ENCODE data around the gene LHFPL6. TPM values are rescaled to one million over a fixed set of nuclear protein-coding genes. Genes with fewer than 3 reads are reported as not detected.

Gene LHFPL6
- total and polyA plus RNA-seq, 9 of the 15 experiments (the other 6 are each of a cell fraction or from before 2014, with no cell fraction given), result 0.18 TPM; not detected in 8

- in situ Hi-C loops (cut with MboI) (no loop called here), intact Hi-C loops (cut with micrococcal nuclease) (no loop called here)
- 0% methylated on average over 2 of the region's 2 CpGs for WGBS (ENCODE audit: insufficient coverage, low coverage, missing lambda C conversion rate)
- POLR2A ChIA-PET, result no interaction called here
- Histone ChIP-seq H3K9me1 (ENCODE audit: control insufficient read depth, insufficient read depth, low read length) (no peaks in the 10 kb centered on the region), H3K4me3 (no peak overlapping the region), H4K20me1 (replicated peaks; ENCODE audit: control insufficient read depth, insufficient read depth, low read length) (no peaks in the 10 kb centered on the region), H3K4me1 (replicated peaks in 1 of 2; ENCODE audit: control insufficient read depth in 2 of 2, insufficient read depth in 2 of 2, low read length in 2 of 2) (no peaks in the 10 kb centered on the region), H3K9ac (ENCODE audit: insufficient read depth in 1 of 2, low read depth in 2 of 2, low read length in 2 of 2) (no peak overlapping the region), H3K79me2 (ENCODE audit: control insufficient read depth, insufficient read depth, low read length) (no peaks in the 10 kb centered on the region), H2AFZ (ENCODE audit: low read depth, low read length) (no peak overlapping the region), H3K36me3 (ENCODE audit: control insufficient read depth, insufficient read depth, low read length) (no peaks in the 10 kb centered on the region), H3K27me3 (ENCODE audit: control insufficient read depth in 2 of 2, insufficient read depth in 2 of 2, low read length in 2 of 2) (no peaks in the 10 kb centered on the region), H3K9me3 (replicated peaks; ENCODE audit: control insufficient read depth, insufficient read depth, low read depth, low read length) (no peaks in the 10 kb centered on the region), H3K27ac (ENCODE audit: extremely low read depth, low read depth, low read length) (no peak overlapping the region), H3K4me2 (ENCODE audit: insufficient read depth, low read length) (no peak overlapping the region)
- FAIRE-seq (no peak), DNase-seq (ENCODE audit: extremely low read depth in 1 of 4, low spot score in 3 of 4) (no peak), ATAC-seq (no peak)
- no TSS peak for BruUV-seq (replicated peaks)
- TF ChIP-seq PCBP1 (IDR thresholded peaks at IDR 0.05; ENCODE audit: low read depth, low read length, poor library complexity, severe bottlenecking), result no peak
- no peak for TF ChIP-seq ILK (tag; IDR thresholded peaks at IDR 0.05; ENCODE audit: borderline replicate concordance, low read depth)
- no peak for TF ChIP-seq ATF7 (IDR thresholded peaks at IDR 0.05)
- no peak for TF ChIP-seq STAT5B (CRISPR knock-in tag; IDR thresholded peaks at IDR 0.05)
- TF ChIP-seq ARHGAP35 (IDR thresholded peaks at IDR 0.05; ENCODE audit: partially characterized antibody), result no peak
- no peak for TF ChIP-seq FOXK1 (CRISPR knock-in tag; IDR thresholded peaks at IDR 0.05; ENCODE audit: borderline replicate concordance)
- TF ChIP-seq HDAC6 (IDR thresholded peaks at IDR 0.05; ENCODE audit: low read depth, low read length), result no peak
- TF ChIP-seq KAT7 (CRISPR knock-in tag; IDR thresholded peaks at IDR 0.05; ENCODE audit: borderline replicate concordance), result no peak
- TF ChIP-seq C11orf30 (IDR thresholded peaks at IDR 0.05; ENCODE audit: low read depth), result no peak
- TF ChIP-seq TCF7 (IDR thresholded peaks at IDR 0.05; ENCODE audit: borderline replicate concordance), result no peak
- no peak for TF ChIP-seq PHF21A (IDR thresholded peaks at IDR 0.05; ENCODE audit: borderline replicate concordance, low read depth)
- no peak for TF ChIP-seq MED1 (CRISPR knock-in tag; IDR thresholded peaks at IDR 0.05; ENCODE audit: borderline replicate concordance)
- no peak for TF ChIP-seq NR0B1 (IDR thresholded peaks at IDR 0.05; ENCODE audit: partially characterized antibody)
- no peak for TF ChIP-seq EP400 (IDR thresholded peaks at IDR 0.05)
- TF ChIP-seq CBX8 (IDR thresholded peaks at IDR 0.05; ENCODE audit: borderline replicate concordance, extremely low read depth, low read depth, low read length, poor library complexity, severe bottlenecking), result no peak
- no peak for TF ChIP-seq ZBTB9 (CRISPR knock-in tag; IDR thresholded peaks at IDR 0.05)
- CTCF ChIA-PET (ENCODE audit: low intra/inter-chr PET ratio), result no interaction called here
Measured at GRCh38 chr13:39542361-39542760, 60.6 kb downstream of the LHFPL6 start.
